OCI-LY7 (cell line): ENCODE data around the gene LEF1. TPM values are rescaled to one million over a fixed set of nuclear protein-coding genes. Genes with fewer than 3 reads are reported as not detected.
A peak's percentile ranks its signal among the peaks of the same experiment; 100 is the strongest.

ENCODE experiments used
- BruUV-seq: library from RNA; stranded (reverse); fragments of 400-500 nt; replicated peaks from 2 replicates; lab custom pipeline; 2021; lab: Mats Ljungman, UMichigan
- CTCF ChIA-PET: fragments of 300-600 bp; sonication (Branson Sonifier 250); formaldehyde crosslinking; loops from one replicate; lab custom pipeline; 2022; ENCODE audit warnings: antibody characterized with exemption; ENCODE audit not compliant: unreplicated experiment; lab: Charles Lee
- POLR2A ChIA-PET: fragments of 300-600 bp; sonication (Branson Sonifier 250); formaldehyde crosslinking; loops from one replicate; lab custom pipeline; 2022; ENCODE audit warnings: antibody characterized with exemption; lab: Charles Lee
- DNase-seq: peaks from one replicate; pipeline ENCODE4 v3.0.0-alpha.2; 2015; ENCODE audit warnings: low spot score
- H2AFZ ChIP-seq: fragments of 200-600 bp; sonication (generic), shearing (Covaris generic); 2 replicates; pipeline ENCODE4 v1.6.1; 2014; ENCODE audit warnings: mild to moderate bottlenecking, antibody characterized with exemption, low read length, moderate library complexity
- H3K27ac ChIP-seq: fragments of 200-600 bp; sonication (generic); 2 replicates; pipeline ENCODE4 v1.5.1; 2014; ENCODE audit warnings: mixed run types, low read depth, mild to moderate bottlenecking, moderate library complexity, low read length, inconsistent platforms; ENCODE audit not compliant: poor library complexity, severe bottlenecking
- H3K36me3 ChIP-seq: fragments of 200-600 bp; sonication (generic); 2 replicates; pipeline ENCODE4 v1.6.1; 2014; ENCODE audit warnings: mild to moderate bottlenecking, antibody characterized with exemption, low read length, moderate library complexity, mixed read lengths; ENCODE audit not compliant: insufficient read depth
- H3K4me1 ChIP-seq: fragments of 200-600 bp; sonication (generic); 2 replicates; pipeline ENCODE4 v1.5.1; 2014; ENCODE audit warnings: mild to moderate bottlenecking, low read length; ENCODE audit not compliant: insufficient read depth, poor library complexity, severe bottlenecking
- H3K4me2 ChIP-seq: fragments of 200-600 bp; sonication (generic); 2 replicates; pipeline ENCODE4 v1.6.1; 2014; ENCODE audit warnings: mild to moderate bottlenecking, low read length
- H3K4me3 ChIP-seq: fragments of 200-600 bp; sonication (generic); 2 replicates; pipeline ENCODE4 v1.5.1; 2014; ENCODE audit warnings: mild to moderate bottlenecking, low read depth, low read length; ENCODE audit not compliant: poor library complexity, severe bottlenecking
- H3K79me2 ChIP-seq: fragments of 200-600 bp; sonication (generic); 2 replicates; pipeline ENCODE4 v1.6.1; 2016; ENCODE audit warnings: low read depth, mild to moderate bottlenecking, low read length, moderate library complexity, mixed read lengths; ENCODE audit not compliant: insufficient read depth
- H3K9me2 ChIP-seq: fragments of 200-600 bp; sonication (generic); 2 replicates; pipeline ENCODE4 v1.6.1; 2016; ENCODE audit warnings: mild to moderate bottlenecking, low read length, mixed read lengths; ENCODE audit not compliant: insufficient read depth
- H3K9me3 ChIP-seq: fragments of 200-600 bp; sonication (generic); 2 replicates; pipeline ENCODE4 v1.6.1; 2014; ENCODE audit warnings: mild to moderate bottlenecking, mixed run types, low read length, mixed read lengths
- H4K20me1 ChIP-seq: fragments of 200-600 bp; sonication (generic); 2 replicates; pipeline ENCODE4 v1.6.1; 2014; ENCODE audit warnings: mild to moderate bottlenecking, antibody characterized with exemption, low read length, moderate library complexity, mixed read lengths; ENCODE audit not compliant: insufficient read depth
- CTCF ChIP-seq: fragments of 200-600 bp; sonication (generic); conservative IDR thresholded peaks from 2 replicates; pipeline ENCODE4 v1.5.1; 2014; ENCODE audit warnings: mild to moderate bottlenecking, antibody characterized with exemption, low read length, moderate library complexity, mixed read lengths
- EZH2phosphoT487 ChIP-seq: fragments of 200-600 bp; sonication (generic); IDR thresholded peaks from 2 replicates; pipeline ENCODE4 v1.6.1; 2018; ENCODE audit warnings: low read depth, borderline replicate concordance, mild to moderate bottlenecking, mixed run types, antibody characterized with exemption, low read length, moderate library complexity, mixed read lengths
- intact Hi-C: fragments of 100-400 bp; cut with micrococcal nuclease; formaldehyde crosslinking; loops from one replicate; pipeline ENCODE4 v1.10.0; 2022; ENCODE audit not compliant: unreplicated experiment
- total RNA-seq, 2 experiments: library from RNA; depleted of rRNA in 1 of 2; stranded (reverse); fragments of >200 nt in 1 of 2; shearing (Covaris generic) in 1 of 2; gene quantifications; 2 replicates each; pipeline ENCODE4 v1.2.3, GENCODE V29; 2014 to 2022

LEF1 gene
- total RNA-seq, 2 experiments from 2014 or later: 207 to 223 TPM

DNA sequence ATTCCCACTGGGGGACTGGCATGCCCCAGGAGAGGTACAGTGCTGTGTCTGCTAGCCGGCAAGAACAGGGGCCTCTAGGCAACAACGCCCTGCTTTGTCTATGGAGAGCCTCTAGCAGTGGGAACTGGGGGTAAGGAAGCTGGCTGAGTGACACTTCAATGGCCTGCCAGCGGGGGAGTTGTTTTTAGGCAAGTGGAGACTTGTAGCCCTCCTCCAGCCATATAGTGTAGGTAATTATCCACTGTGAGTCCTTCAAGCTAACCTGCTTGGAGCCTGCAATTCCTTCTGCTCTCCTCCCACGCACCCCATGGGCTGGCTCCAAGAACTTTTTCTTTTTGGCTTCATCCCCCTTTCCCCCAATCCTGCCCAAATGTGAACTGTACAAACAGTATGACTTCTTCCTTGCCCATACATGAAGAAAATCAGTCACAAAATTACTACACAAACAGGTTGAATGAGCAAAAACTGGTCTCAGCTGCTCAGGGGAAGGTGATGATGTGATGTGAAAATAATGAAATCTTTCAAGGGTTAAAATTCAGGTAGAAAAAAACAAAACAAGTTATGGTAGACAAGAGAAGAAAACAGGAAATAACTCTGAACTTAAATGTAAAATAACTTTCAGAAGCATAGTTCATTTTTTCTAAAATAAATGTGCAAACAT, 33.1 kb downstream of the LEF1 start:
- intact Hi-C loops: no loop called here
- CTCF ChIA-PET: no interaction called here
- TF ChIP-seq EZH2phosphoT487 (no peak), CTCF (no peak)
- H3K9me2 ChIP-seq: no peaks in the 10 kb centered on the region
- no peak overlapping the region for H2AFZ ChIP-seq
- no peaks in the 10 kb centered on the region for H3K9me3 ChIP-seq
- no TSS peak for BruUV-seq
- no peak overlapping the region for H3K4me2 ChIP-seq
- H3K4me3 ChIP-seq: no peak overlapping the region
- peaks cover 26% of the 10 kb centered on the region for H3K4me1 ChIP-seq
- no peak overlapping the region for H3K27ac ChIP-seq
- peaks cover 97% of the 10 kb centered on the region for H3K79me2 ChIP-seq
- DNase-seq: no peak
- H3K36me3 ChIP-seq: peaks cover 88% of the 10 kb centered on the region
- peaks cover 33% of the 10 kb centered on the region; the same call in 1 of the 2 replicates for H4K20me1 ChIP-seq
- POLR2A ChIA-PET: interaction anchor here (0.6 kb wide), 1 partner anchor 9 kb away, joined by 4 read pairs; no protein-coding TSS in a partner anchor

- ChIA-PET POLR2A (interaction anchor here (0.6 to 11.9 kb wide), 11 partner anchors 8 to 529 kb away, joined by 3 to 97 read pairs (median 3); no protein-coding TSS in a partner anchor), CTCF (interaction anchor here (0.5 kb wide), 1 partner anchor 95 kb away, joined by 3 read pairs; no protein-coding TSS in a partner anchor)
- Histone ChIP-seq H2AFZ (no peak overlapping the region), H3K4me1 (peaks cover 5% of the 10 kb centered on the region), H3K79me2 (peaks cover 94% of the 10 kb centered on the region), H3K4me3 (no peak overlapping the region), H3K27ac (no peak overlapping the region), H3K9me2 (no peaks in the 10 kb centered on the region), H3K36me3 (peaks cover 95% of the 10 kb centered on the region), H4K20me1 (peaks cover 16% of the 10 kb centered on the region; the same call in 1 of the 2 replicates), H3K4me2 (no peak overlapping the region), H3K9me3 (no peaks in the 10 kb centered on the region)
- no peak for DNase-seq
- peak; percentile 62 for TF ChIP-seq CTCF
- no peak for TF ChIP-seq EZH2phosphoT487
- no TSS peak for BruUV-seq
- intact Hi-C loops: no loop called here
These were observed 37.8 kb downstream of the LEF1 start for GRCh38 chr4:108130955-108131354.

- intact Hi-C loops: no loop called here
- Histone ChIP-seq H4K20me1 (peaks cover 8% of the 10 kb centered on the region; the same call in 1 of the 2 replicates), H3K4me1 (no peaks in the 10 kb centered on the region), H2AFZ (no peak overlapping the region), H3K9me3 (no peaks in the 10 kb centered on the region), H3K27ac (no peak overlapping the region), H3K4me2 (no peak overlapping the region), H3K36me3 (peaks cover 93% of the 10 kb centered on the region), H3K79me2 (peaks cover 92% of the 10 kb centered on the region), H3K9me2 (no peaks in the 10 kb centered on the region), H3K4me3 (no peak overlapping the region)
- no peak for DNase-seq
- CTCF ChIA-PET: no interaction called here
- no TSS peak for BruUV-seq
- TF ChIP-seq CTCF: no peak
- POLR2A ChIA-PET: interaction anchor here (1.2 to 11.9 kb wide), 3 partner anchors 8 to 31 kb away, joined by 5 to 97 read pairs (median 6); no protein-coding TSS in a partner anchor
These were observed 39.5 kb downstream of the LEF1 start for GRCh38 chr4:108129196-108129595.
